Stimulated activated CD8-positive, alpha-beta memory T cell treated with anti-CD3 and anti-CD28 coated beads, Interleukin-4, amount 100 ng/mL, for 24 hours (primary cell): ENCODE data around the gene DLEC1.

ENCODE experiments used
- DNase-seq: peaks from one replicate; pipeline ENCODE4 v3.0.0-alpha.2; 2020; ENCODE audit warnings: low read depth

Gene DLEC1

DNA sequence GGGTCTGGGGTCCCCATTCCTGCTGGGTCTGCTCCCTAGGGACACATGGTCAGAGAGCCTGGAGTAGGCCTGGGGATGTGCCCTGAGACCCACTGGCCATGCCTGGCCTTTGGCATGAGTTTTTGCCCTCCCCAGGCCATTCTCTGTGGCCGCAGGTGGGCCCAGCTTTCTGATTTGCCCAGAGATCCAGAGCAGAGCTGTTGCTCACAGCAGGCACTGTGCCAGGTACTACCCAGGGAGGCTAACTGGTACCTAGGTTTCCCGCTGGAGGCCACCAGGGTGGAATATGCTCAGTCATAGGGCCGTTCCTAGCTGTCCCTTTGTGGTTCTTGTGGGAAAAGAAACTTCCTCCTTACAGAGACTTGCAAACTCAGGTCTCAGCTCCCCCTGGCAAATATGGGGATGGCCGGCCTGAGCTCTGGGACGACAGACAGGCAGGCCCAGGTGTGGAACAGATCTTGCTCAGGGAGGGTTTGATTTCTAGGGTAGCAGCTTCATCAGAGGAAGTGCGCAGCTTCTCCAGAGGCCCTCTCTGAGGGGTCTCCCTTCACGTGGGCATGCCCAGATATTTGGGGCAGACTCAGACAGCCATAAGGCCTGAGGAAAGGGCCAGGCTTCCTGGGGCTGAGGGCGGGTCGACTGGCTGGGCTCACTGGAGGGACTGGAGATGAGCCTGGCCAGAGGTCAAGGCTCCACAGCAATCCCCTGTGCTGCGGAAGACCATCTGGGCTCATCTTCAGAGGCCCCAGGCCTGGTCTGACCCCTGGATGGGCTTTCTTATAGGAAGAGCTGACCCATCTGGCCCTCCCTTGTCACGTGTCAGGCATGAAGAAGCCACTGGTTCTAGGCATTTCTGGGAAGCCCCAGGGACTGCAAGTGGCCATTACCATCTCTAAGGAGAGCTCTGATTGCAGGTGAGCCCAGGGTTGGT is 69.9 kb downstream of the DLEC1 start:
- DNase-seq = no peak

DNA sequence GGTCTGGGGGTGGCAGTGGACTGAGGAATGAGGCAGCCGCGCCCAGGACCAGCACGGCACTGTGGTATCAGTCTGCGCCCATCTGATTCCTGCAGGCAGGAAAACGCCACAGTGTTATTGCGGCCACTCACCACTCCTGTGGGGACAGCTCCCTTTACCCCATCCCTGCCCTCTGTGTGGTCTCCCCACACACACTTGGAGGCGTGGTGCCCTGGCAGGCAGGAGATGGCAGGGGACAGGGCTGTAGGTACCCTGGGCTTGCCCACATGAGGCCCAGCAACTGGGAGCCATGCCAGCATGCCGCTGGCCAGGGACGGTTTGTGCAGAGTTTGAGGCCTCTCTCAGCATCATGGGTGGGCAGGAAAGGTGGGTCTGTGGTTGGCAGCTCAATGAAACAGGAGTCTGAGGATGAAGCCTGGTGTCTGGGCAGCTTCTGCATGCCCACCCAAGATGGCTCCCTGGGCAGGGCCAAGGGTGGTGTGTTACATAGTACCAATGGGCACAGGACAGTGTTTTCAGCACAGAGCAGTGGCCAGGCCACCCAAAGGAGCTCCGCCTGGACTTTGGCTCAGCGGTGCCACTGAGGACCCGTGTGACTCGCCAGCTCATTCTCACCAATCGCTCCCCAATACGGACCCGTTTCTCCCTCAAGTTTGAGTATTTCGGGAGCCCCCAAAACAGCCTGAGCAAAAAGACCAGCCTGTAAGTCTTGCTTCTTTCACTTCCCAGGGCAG is 70.7 kb downstream of the DLEC1 start:
- no peak for DNase-seq

DNA sequence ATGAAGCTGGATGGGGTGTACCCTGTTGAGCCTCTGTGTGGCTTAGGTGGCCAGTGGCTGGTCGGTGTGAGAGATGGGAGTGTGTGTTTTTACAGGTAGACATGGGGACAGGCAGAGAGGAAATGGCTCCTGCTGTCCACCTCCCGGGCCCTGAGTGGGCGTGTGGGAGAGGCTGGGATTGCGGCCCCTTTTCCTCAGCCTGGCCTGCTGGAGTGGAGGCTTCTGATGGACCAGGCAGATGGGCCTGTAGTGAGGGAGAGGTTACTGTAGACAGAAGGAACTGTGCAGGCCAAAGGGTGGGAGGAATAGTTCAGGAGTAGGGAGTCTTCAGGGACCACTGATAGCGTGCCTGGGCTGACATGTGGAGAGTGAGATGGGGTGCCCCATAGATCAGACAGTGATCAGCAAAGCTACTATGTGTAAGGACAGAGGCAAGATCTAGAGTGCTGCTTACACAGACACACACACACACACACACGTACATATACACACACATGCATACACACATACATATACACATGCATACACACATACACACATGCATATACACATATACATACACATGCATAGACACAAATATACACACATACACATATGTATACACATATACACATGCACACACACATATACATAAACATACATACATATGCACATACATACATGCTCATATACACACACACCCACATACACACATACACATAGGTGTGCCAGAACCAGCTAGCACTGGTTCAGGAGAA is 71.5 kb downstream of the DLEC1 start:
- no peak for DNase-seq

DNA sequence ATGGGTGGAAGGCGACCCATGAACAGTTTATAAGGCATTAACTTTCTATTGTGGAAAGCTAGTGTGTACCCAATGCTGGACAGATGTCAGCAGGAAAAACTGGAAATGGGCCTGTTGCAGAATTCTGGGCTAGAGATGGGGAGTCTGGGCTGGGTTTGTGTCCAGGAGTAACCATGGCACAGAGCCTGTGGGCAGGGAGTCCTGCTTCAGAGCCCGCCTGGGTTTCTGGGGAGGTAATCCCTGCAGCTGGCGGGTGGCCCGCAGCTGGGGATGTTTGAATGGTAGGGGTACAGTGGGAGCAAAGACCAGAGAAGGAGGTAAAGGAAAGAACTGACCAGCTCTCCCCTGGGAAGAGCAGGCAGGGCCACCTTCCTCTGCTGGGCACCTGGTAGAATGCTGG is 72.2 kb downstream of the DLEC1 start:
- DNase-seq = no peak

DNA sequence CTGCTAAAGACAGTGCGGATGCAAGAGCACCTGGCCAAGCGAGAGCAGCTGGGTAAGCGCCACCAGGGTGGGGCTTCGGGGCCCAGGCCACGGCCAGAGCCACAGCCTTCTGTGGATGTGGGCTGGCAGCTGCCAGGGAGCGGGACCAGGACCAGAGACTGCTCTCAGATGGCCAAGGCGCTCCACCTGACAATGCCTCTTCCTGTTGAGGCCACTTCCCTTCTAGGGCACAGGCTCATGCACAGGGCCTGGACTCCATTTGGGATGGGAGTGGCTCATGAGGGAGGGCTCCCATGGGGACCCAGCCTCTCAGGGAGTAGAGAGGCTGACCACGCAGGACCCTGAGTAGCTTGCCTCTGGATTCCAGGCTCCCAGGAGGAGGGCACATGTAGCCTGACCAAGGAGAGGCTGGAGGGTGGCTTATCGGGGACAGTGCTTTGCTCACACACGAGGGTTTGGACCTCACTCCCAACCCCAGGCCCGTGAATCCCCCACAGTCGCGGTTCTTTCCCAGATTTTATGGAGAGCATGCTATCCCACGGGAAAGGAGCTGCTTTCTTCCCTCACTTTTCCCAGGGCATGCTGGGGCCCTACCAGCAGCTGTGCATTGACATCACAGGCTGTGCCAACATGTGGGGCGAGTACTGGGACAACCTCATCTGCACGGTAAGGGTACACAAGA is 72.8 kb downstream of the DLEC1 start:
- DNase-seq = no peak

DNA sequence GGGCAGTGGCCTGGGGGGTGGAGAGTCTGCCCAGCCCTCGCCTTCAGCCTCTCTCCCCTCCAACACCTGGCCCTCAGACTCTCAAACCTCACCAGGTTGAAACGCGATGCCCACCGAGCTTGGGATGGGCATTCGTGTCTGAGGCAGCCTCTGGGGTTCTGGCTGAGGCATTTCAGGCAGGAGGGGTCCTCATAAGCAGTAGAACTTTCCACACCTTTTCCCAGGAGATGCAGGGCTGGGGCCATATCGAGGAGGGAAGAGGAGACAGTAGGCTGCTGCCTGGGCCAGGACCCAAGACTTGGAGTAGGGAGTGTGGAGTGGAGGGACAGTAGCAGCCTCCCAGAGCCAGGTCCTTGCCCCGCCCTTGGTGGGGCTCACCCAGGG is 73.4 kb downstream of the DLEC1 start:
- no peak for DNase-seq

DNA sequence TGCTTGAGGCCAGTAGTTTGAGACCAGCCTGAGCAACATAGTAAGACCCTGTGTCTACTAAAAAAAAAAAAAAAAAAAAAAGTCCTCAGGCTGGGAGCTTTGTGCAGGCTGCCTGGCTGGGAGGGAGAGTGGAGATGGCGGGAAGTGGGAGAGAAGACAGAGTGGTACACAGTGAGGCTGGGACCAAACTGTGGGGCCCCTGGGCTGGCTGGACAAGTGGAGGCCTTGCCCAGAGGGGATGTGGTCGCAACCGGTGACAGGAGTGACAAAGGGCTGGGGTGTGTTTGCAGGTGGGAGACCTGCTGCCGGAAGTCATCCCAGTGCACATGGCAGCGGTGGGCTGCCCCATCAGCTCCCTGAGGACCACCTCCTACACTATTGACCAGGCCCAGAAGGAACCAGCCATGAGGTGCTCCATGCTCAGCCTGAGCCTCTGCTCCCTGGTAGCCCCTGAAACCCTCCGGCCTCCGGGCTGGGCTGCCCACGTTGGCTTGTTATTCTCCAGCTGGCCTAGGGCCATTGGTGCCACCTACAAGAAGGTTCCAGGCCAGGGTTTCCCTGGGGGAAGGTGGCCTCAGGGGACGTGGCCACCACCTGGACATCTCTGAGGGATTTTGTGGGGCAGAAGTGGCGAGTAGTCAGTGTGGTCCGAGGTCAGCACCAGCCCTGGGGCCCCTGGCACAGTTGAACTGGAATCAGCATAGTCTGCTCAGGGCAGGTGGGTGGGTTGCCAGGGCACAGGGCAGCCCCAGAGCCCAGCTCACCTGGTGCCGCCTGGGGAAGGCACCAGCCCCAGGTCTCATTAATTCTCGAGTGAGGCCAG is 75.3 kb downstream of the DLEC1 start:
- no peak for DNase-seq

DNA sequence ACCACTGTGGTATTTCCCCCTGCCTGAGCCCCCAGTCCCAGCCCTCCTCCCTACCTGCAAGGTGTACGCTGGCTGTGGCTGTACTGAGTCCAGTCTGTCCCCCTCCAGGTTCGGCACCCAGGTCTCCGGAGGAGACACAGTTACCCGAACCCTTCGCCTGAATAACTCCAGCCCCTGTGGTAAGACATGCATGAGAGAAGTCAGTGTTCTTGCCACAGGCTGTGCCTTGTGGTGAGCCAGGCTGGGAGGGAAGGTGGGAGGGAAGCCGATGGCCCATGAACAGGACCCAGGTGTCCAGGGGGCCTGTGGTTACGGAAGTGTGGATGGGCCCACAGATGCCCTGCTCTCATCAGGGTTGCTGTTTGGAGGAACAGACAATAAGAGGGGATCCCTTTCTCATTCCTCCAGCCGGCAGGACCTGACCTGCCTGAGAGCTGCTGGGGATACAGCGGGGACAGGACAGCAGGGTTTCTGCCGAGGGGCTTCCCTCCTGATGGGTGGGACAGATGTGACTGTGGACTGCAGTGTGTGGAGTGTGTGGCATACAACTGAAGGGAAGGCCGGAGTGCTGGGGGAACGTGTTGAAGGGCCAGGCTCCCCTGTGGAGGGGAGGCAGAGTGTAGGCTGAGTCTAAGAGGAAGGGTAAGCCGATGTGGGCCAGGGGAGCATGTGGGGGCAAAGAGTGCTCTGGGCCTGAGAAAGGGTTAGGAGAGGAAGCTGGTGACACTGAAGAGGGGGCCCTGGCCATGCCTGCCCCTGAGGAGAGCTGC is 76.1 kb downstream of the DLEC1 start:
- DNase-seq = no peak

DNA sequence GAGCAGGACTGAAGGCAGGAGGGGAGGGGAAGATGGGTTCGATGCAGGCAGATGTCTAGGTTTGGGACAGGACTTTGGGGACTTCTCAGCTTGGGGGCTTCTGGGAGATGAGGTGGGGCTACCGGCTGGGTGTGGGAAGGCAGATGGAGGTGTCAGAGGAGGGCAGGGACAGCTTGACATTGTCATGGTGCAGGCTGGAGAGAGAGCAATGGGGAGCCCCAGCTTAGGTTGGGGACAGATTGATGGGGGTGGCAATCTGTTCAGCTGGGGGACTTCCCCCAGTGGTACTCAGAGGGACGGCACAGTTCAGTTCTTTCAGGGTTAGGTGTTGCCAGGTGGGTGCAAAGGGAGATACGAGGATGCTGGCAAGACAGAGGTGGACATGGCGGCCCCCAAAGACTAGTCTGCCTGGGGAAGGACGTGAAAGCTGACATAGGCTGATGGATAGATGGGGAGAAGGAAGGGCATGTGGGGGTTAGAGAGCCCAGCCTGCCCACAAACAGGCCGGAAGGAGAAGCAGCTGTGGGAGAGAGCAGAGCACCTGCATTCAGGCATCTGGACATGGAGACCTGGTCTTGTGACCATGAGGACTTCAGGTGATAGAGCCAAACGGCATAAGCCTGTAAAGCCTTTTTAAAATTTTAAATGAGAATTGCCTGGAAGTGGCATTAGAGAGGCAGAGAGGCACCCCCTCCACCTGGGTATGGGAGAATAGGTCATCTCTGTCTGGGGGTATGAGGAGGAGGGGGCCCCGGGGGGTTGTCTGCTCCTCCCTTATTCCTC is 76.8 kb downstream of the DLEC1 start:
- no peak for DNase-seq

DNA sequence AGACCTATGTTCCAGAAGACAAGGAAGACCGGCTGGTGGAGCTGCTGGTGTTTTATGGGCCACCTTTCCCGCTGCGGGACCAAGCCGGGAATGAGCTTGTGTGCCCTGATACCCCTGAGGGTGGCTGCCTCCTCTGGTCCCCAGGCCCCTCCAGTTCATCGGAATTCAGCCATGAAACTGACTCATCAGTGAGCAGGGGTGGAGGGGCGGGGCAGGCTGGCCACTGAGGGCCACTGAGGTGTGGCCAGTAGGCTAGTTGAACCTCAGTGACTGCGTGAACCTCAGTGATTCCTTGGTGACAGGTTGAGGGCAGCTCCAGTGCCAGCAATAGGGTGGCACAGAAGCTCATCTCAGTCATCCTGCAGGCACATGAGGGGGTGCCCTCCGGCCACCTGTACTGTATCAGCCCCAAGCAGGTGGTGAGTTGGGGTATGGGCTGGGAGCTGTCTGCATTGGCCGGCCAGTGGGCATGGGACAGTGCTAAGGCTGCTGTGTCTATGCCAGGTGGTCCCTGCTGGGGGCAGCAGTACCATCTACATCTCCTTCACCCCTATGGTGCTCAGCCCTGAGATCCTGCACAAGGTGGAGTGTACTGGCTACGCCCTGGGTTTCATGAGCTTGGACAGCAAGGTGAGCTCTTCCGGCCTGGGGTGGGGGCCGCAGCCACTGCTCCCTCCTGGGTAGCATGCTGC is 77.6 kb downstream of the DLEC1 start:
- no peak for DNase-seq

DNA sequence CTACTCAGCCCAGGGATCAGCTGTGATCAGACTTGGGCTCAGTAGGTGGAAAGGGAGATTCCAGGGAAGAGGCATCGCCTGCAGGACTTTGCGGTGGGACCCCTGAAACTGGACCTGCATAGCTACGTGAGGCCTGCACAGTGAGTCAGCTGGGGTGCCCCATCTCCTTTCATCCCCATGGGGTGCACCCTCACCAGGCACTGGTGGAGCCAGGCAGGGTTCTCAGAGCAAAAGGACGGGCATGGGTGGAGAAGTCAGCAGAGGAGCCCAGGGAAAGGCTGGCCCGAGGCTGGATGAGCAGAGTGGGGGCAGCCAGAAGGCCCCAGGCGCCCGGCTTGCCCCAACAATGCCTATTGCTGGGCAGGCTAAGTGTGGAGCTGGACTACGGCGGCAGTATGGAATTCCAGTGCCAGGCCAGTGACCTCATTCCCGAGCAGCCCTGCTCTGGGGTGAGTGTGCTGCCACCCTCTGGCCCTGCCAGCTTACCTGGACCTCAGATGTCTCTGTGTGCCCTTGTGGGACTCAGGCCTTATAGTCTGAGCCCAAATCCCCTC is 78.2 kb downstream of the DLEC1 start:
- no peak for DNase-seq

DNA sequence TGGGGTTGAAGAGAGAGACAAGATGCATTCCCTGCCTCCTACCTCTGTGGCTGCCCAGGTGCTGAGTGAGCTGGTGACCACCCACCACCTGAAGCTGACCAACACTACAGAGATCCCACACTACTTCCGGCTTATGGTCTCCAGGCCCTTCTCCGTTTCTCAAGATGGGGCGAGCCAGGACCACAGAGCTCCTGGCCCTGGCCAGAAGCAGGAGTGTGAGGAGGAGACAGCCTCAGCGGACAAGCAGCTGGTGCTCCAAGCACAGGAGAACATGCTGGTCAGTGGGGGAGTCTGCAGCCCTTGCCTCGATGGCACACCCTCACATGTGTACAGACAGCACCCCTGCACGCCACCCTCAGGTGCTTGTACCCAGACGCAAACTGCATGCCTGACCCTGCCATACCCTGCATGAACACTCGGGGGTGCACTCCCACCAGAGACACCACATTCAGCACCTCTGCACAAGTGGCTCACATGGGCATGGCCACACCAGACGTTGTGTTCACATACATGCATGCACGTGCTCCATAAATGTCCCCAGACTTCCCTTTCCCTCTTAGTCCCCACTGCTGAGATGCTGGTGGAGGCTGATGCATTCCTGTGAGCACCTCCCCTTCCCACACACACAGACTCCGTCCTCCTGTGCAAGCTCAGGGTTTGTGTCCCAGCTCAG is 78.9 kb downstream of the DLEC1 start:
- peak; percentile 47 for DNase-seq

DNA sequence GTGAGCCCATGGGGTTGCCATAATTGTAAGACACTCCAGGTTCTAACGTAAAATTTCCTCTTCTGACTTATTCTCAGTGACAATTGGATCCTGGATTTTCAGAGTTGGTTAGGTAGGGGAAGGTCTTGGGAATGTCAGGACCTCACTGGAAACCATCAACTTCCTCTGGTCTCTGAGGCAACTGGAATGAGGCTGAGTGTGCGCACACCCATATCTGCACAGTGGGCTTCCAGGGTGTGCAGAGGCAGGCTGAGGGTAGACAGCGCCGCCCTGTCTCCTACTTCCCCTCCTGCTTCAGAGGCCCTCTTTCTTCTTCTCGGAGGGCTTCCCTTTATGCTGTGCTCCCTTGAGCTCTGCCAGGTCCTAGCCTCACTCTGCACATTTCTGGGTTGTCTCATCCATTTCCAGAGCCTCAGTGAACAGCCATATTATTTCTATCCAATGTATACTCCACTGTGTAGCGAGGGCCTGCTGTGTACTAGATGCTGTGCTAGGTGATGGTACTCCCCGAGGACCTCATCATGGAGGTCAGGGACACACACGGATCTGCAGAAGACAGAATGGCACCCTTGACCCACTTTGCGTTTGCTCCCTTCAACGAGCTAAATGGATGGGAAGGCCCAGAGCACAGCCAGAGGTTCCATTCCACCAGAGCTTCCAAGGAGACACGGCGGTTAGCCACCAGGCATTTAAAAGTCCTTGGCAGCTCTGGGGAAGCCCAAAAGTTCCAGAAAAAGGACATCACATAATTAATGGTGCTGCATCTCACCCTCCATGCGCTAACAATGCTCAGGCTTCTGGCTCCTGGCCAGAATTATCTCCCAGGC is 79.6 kb downstream of the DLEC1 start:
- DNase-seq = no peak

DNA sequence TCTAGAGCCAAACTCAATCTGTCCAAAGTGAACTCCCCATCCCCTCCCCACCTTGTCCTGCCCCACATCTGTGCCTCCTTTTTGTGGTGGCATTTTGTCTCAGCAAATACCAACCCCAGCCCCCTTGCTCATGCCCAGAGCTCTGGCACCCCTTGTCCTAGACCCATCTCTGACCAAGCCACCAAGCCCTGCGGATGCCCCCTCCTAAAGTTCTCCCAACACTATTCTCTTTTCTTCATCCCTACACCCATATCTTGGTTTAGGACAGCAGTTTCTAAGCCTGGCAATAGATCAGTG is 80.2 kb downstream of the DLEC1 start:
- no peak for DNase-seq

DNA sequence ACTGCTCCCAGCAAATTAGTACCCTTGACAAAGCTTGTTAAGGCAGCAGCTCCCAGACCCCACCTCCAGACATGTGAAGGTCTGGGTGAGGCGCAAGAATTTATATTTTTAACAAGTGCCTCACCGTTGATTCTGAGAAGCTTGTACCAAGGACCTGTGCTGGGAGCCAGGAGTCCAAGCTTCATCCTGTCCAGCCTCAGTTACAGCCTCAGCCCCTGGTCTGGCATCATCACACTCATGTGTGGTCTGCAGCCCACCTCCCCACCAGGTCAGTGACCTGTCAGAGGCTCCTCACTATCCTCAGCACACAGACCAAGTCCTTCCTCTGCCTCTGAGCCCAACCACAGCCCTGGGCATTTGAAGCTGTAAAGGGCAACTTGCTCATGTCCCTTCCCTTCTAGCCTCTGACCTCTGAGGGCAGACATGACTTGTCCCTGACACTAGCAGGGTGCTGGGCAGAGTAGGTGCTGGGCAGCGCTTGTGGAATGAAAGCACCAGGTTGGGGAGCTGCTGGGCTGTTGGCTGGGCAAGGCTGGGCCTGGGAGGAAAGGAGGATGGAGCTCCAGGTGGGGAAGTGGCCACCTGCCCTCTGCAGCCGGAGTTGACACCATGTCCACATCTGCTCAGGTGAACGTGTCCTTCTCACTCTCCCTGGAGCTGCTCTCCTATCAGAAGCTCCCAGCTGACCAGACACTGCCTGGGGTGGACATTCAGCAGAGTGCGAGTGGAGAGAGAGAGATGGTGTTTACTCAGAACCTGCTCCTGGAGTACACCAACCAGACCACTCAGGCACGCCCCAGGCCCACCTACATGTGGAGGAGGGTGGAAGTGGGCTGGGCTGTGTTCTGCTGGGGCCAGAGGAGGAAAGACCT is 81.0 kb downstream of the DLEC1 start:
- DNase-seq = no peak

DNA sequence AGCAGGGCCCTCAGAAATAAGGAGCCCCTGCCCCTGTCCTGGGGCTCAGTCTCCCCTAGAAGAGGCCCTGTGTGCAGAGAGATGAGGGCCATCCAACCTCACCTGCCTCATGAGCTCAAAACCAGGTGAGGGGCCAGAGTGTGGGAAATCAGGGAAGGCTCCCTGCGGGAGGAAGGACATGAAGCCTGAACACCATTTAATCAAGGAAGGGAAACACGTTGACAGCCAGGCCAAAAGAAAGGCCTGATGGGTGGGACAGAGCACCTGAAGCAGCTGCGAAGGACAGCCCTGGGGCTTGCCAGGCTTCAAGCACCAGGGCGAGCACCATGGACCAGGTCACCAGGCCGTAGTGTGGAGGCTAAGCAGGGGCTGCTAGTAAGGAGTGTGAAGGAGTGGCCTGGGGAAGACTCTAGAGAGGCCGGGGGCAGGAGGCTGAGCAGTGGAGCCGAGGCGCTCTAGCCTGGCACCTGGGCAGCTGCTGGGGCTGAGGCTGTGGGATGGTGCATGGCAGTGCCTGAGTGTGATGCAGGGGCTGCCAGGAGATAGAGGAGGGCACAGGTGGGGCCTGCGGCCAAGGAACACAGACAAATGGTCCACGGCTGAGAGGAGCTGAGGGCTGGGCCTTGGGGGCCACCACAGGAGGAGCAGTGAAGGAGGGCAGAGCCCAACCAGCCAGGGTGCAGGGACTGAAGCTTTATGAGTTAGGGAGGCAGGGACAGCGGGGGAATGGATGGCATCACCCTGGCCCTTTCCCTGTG is 81.9 kb downstream of the DLEC1 start:
- DNase-seq = no peak
